Measurements from ENCODE around the gene ZMYND19.
"Not testable (repeated sequence)": the region's sequence is repeated elsewhere in the genome, so short reads cannot be mapped to it uniquely, and the experiment has no call there.

Gene ZMYND19

DNA sequence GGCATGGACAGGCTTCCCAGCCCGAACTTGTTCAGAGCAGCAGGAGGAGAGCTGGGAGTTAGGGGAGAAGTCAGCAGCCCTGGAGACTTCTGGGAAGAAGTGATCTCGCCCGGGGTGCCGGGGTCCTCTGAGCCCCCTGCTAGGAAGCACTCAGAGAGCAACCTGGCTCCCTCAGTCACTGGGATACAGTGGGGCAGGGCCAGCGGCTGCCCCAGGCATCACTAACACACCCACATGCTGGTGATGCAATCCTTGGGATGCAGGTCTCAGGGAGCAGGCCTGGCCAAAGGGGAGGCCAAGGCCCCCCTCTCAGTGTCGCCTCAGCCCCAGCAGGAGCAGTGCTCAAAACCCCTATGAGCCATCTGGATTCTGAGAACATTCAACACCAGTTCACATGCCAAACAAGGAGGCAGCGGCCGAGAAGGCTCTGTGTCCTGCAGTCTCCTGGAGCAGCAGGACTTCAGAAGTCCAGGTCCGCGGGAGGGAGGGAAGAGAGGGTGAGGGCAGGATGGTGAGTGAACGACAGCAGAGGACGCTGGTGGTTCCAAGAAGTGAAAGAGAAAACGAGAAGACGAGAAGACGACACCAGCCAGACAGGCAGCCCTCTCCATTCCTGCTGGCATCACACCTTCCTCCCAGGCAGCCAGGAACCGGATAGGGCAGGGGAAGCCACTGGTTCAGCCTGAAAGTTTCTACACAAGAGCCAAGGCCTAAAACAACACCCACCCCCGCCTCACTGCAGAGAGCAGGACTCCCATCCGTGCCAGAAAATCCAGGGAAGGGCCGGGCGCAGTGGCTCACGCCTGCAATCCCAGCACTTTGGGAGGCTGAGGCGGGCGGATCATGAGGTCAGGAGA is 42.4 kb downstream of the ZMYND19 start:
- no peak overlapping the region for H3K4me3 ChIP-seq (ENCODE audit: low read length)
- no peak for TF ChIP-seq ZNF274 (IDR thresholded peaks at IDR 0.05; ENCODE audit: low read depth, low read length)

DNA sequence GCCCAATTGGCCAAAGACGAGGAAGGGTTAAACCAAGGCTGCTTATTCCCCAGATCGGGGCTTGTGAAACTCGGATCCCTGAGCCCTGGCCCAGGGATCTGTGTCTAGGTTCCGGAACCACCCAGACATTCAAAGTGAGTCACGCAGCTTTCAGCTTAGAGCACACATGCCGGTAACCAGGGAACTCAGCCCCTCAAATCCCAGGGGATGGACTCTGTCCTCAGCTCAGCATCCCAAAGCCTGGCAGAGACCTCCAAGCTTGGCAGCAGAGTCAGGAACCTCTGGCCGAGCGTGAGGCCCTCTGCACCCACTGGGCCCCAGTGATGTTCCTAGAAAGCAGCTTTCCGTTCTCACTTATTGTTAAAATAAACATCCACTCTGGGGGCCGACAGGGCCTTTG is 45.2 kb downstream of the ZMYND19 start:
- no peak for TF ChIP-seq ZNF274 (IDR thresholded peaks at IDR 0.05; ENCODE audit: low read depth, low read length)
- H3K4me3 ChIP-seq (ENCODE audit: low read length): no peak overlapping the region

DNA sequence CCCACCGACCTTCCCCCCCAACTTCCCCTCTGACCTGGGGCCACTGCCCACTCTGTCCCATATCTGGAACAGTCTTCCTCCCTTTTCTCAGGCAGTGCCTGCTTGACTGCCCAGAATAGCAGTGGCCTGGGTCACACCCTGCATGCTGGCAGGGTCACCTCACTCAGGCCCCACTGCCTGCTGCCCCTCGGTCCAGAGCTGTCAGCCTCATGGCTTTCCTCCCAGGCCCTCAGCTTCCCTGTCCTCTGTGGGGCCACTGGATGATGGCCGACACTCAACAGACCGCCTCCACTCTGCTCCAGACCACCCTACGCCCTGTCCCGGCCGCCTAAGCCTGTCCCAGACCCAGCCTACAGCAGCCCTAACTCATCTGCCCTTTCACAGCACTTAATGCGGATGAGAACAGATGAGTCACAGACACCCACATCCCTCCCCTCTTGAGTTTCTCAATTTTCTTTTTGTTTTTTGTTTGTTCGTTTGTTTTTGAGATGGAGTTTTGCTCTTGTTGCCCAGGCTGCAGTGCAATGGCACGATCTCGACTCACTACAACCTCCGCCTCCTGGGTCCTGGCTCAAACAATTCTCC is 46.0 kb downstream of the ZMYND19 start:
- H3K4me3 ChIP-seq (ENCODE audit: low read length): no peak overlapping the region
- no peak for TF ChIP-seq ZNF274 (IDR thresholded peaks at IDR 0.05; ENCODE audit: low read depth, low read length)

GRCh38 chr9:137543237-137543963 is 46.9 kb downstream of the ZMYND19 start:
- H3K4me3 ChIP-seq (ENCODE audit: low read length): no peak overlapping the region
- TF ChIP-seq ZNF274 (IDR thresholded peaks at IDR 0.05; ENCODE audit: low read depth, low read length): no peak

GRCh38 chr9:137542486-137542885 is 47.8 kb downstream of the ZMYND19 start:
- no peak overlapping the region for H3K4me3 ChIP-seq (ENCODE audit: low read length)
- no peak for TF ChIP-seq ZNF274 (IDR thresholded peaks at IDR 0.05; ENCODE audit: low read depth, low read length)

DNA sequence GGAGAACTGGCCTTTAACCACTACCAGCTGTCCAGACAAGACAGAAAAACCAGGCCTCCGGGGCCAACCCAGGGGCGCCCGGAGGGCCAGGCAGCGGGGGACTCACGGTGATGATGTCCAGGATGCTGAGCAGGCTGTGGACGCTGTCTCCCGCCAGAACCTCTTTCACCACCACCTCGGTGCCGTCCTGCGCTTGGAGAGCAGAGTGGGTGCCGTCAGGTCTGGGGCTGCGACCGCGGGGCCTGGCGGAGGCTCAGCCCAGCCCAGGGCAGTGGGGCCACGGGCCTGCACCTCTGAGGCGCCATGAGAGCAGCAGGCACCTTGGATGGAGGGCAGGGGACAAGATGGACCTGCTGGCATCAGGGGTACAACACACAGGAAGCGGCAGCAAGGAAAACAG is 49.8 kb downstream of the ZMYND19 start:
- TF ChIP-seq ZNF274 (IDR thresholded peaks at IDR 0.05; ENCODE audit: low read depth, low read length): no peak
- no peak overlapping the region for H3K4me3 ChIP-seq (ENCODE audit: low read length)

- TF ChIP-seq ZNF274 (IDR thresholded peaks at IDR 0.05; ENCODE audit: low read depth, low read length): no peak
- H3K4me3 ChIP-seq (ENCODE audit: low read length): no peak overlapping the region
These were observed 52.3 kb downstream of the ZMYND19 start for GRCh38 chr9:137538058-137538457.

DNA sequence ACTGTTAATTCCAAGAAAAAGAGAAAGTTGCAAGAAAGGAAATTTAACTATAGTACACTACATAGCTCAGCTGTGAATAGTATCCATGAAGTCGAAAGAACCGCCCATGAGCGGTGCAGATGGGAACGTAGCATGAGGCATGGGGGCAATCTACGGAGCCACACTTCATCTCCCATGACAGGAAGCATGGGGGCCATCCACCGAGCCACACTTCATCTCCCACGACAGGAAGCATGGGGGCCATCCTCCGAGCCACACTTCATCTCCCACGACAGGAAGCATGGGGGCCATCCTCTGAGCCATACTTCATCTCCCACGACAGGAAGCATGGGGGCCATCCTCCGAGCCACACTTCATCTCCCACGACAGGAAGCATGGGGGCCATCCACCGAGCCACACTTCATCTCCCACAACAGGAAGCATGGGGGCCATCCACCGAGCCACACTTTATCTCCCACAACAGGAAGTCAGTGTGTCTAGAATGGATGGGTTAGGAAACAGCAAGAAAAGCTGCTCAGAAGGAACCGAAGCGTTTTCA is 53.6 kb downstream of the ZMYND19 start:
- not testable (repeated sequence) for H3K4me3 ChIP-seq (ENCODE audit: low read length)

GRCh38 chr9:137535120-137535428 is 55.2 kb downstream of the ZMYND19 start:
- H3K4me3 ChIP-seq (ENCODE audit: low read length): no peak overlapping the region
- no peak for TF ChIP-seq ZNF274 (IDR thresholded peaks at IDR 0.05; ENCODE audit: low read depth, low read length)

DNA sequence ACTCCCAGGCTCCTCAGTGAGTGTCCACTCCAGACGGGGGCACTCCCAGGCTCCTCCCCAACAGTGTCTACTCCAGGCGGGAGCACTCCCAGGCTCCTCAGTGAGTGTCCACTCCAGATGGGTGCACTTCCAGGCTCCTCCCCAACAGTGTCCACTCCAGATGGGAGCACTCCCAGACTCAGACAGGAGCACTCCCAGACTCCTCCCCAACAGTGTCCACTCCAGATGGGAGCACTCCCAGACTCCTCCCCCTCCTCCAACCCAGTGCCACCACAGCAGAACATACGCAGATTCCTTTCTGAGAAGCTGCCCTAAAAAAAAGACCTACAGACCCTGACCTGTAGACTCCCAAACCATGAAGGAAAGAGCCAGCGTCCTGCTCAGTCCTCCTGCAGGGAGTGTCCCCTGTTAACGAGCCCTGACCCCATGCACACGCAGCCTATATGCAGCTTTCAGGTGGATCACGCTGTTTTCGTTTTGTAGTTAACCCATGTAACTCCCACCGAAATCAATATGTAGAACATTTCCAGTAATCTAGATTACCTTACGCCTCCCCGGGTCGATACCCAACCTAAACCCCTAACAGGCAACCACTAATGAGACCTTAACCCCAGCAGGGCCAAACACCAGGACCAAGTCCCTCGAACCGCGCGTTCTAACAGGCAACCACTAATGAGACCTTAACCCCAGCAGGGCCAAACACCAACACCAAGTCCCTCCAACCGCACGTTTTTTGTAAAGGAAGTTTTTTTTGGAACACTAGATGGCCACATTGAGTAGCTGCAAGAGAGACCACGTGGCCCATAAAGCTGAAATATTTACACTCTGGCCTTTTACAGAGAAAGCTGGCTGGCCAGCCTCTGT is 55.8 kb downstream of the ZMYND19 start:
- no peak for TF ChIP-seq ZNF274 (IDR thresholded peaks at IDR 0.05; ENCODE audit: low read depth, low read length)
- no peak overlapping the region for H3K4me3 ChIP-seq (ENCODE audit: low read length)

DNA sequence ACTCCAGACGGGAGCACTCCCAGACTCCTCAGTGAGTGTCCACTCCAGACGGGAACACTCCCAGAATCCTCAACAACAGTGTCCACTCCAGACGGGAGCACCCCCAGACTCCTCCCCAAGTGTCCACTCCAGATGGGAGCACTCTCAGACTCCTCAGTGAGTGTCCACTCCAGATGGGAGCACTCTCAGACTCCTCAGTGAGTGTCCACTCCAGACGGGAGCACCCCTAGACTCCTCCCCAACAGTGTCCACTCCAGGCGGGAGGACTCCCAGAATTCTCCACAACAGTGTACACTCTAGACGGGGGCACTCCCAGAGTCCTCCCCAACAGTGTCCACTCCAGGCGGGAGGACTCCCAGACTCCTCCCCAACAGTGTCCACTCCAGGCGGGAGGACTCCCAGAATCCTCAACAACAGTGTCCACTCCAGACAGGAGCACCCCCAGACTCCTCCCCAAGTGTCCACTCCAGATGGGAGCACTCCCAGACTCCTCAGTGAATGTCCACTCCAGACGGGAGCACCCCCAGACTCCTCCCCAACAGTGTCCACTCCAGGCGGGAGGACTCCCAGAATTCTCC is 57.3 kb downstream of the ZMYND19 start:
- H3K4me3 ChIP-seq (ENCODE audit: low read length): not testable (repeated sequence)
